H1 (cell line): Measurements from ENCODE around the gene SERGEF. TPM values are rescaled to one million over a fixed set of nuclear protein-coding genes. Genes with fewer than 3 reads are reported as not detected.

Experiments used
- CTCF ChIA-PET: fragments of 300-600 bp; sonication (Branson Sonifier 250); formaldehyde crosslinking; loops from one replicate; lab custom pipeline; 2021; ENCODE audit not compliant: partially characterized antibody; lab: Charles Lee
- POLR2A ChIA-PET: fragments of 300-600 bp; sonication (Branson Sonifier 250); formaldehyde crosslinking; loops from one replicate; lab custom pipeline; 2021; ENCODE audit warnings: inconsistent platforms; ENCODE audit not compliant: partially characterized antibody; lab: Charles Lee
- DNase-seq, 2 experiments: peaks; one replicate each; pipeline versions ENCODE4 v3.0.0 to v3.0.0-alpha.2; 2010 to 2022; ENCODE audit warnings: low spot score in 2 of 2, low read depth in 1 of 2, mixed read lengths in 1 of 2
- FAIRE-seq: peaks from 2 replicates; lab custom pipeline; 2011; peaks lifted over from hg19 to GRCh38; lab: Jason Lieb, UNC
- H2AFZ ChIP-seq: 2 replicates; pipeline ENCODE4 v1.8.1; 2012; ENCODE audit warnings: low read length, inconsistent platforms
- H2AK5ac ChIP-seq: 2 replicates; pipeline ENCODE4 v1.6.1; 2013; ENCODE audit warnings: low read depth, low read length
- H2BK120ac ChIP-seq: replicated peaks from 2 replicates; pipeline ENCODE3; 2013; ENCODE audit warnings: low read depth, low read length, inconsistent platforms
- H2BK12ac ChIP-seq: 2 replicates; pipeline ENCODE4 v1.6.1; 2013; ENCODE audit warnings: low read depth, low read length
- H2BK15ac ChIP-seq: 2 replicates; pipeline ENCODE4 v1.6.1; 2013; ENCODE audit warnings: low read length
- H2BK20ac ChIP-seq: 2 replicates; pipeline ENCODE4 v1.6.1; 2013; ENCODE audit warnings: low read length
- H2BK5ac ChIP-seq: 2 replicates; pipeline ENCODE4 v1.6.1; 2013; ENCODE audit warnings: low read depth, low read length
- H3K14ac ChIP-seq: 2 replicates; pipeline ENCODE4 v1.6.1; 2013; ENCODE audit warnings: inconsistent platforms; ENCODE audit not compliant: insufficient read length
- H3K18ac ChIP-seq: 2 replicates; pipeline ENCODE4 v1.6.1; 2013; ENCODE audit warnings: low read length; ENCODE audit errors: extremely low read depth
- H3K23ac ChIP-seq: 2 replicates; pipeline ENCODE4 v1.6.1; 2013; ENCODE audit warnings: inconsistent platforms; ENCODE audit not compliant: insufficient read length
- H3K23me2 ChIP-seq: 2 replicates; pipeline ENCODE4 v1.6.1; 2013; ENCODE audit warnings: low read depth, low read length
- H3K27ac ChIP-seq: 2 replicates; pipeline ENCODE4 v1.6.1; 2011; ENCODE audit warnings: low read depth, low read length, inconsistent platforms
- H3K27me3 ChIP-seq, 4 experiments: replicated peaks in 1 of 4; 1 replicate in 1 of 4; 2 replicates in 3 of 4; pipeline versions ENCODE4 v1.6.1 to v1.8.1; 2011 to 2013; ENCODE audit warnings: low read length in 3 of 4, mild to moderate bottlenecking in 3 of 4, inconsistent platforms in 2 of 4, mixed read lengths in 2 of 4, moderate library complexity in 1 of 4; ENCODE audit not compliant: control insufficient read depth in 3 of 4, insufficient read depth in 3 of 4; ENCODE audit errors: extremely low read depth in 1 of 4
- H3K36me3 ChIP-seq, 4 experiments: 2 replicates each; pipeline versions ENCODE4 v1.6.1 to v1.8.1; 2011 to 2013; ENCODE audit warnings: mild to moderate bottlenecking in 4 of 4, low read length in 3 of 4, moderate library complexity in 2 of 4, control low read depth in 1 of 4, inconsistent platforms in 1 of 4; ENCODE audit not compliant: insufficient read depth in 4 of 4, control insufficient read depth in 2 of 4
- H3K4ac ChIP-seq: replicated peaks from 2 replicates; pipeline ENCODE3; 2013; ENCODE audit warnings: low read length, low read depth, mixed read lengths, inconsistent platforms; ENCODE audit not compliant: insufficient read length
- H3K4me1 ChIP-seq, 4 experiments: replicated peaks in 1 of 4; 1 replicate in 1 of 4; 2 replicates in 3 of 4; pipeline versions ENCODE4 v1.6.1 to v1.8.1; 2011 to 2013; ENCODE audit warnings: low read length in 3 of 4, inconsistent platforms in 2 of 4, mixed read lengths in 1 of 4; ENCODE audit not compliant: insufficient read depth in 4 of 4, control insufficient read depth in 3 of 4
- H3K4me2 ChIP-seq, 2 experiments: 2 replicates each; pipeline versions ENCODE4 v1.6.1 to v1.8.1; 2011 to 2013; ENCODE audit warnings: low read depth in 2 of 2, low read length in 2 of 2, control low read depth in 1 of 2, inconsistent platforms in 1 of 2, mild to moderate bottlenecking in 1 of 2; ENCODE audit not compliant: insufficient read depth in 1 of 2
- H3K4me3 ChIP-seq, 4 experiments: fragments of 200-600, 300-600 bp in 1 of 4; sonication (generic), shearing (Covaris generic), sonication (Bioruptor Twin) in 1 of 4; 2 replicates each; pipeline versions ENCODE4 v1.5.1 to v1.8.1; 2011 to 2016; ENCODE audit warnings: low read length in 4 of 4, low read depth in 3 of 4, control low read depth in 2 of 4, inconsistent platforms in 2 of 4, mild to moderate bottlenecking in 2 of 4, mixed read lengths in 1 of 4, moderate library complexity in 1 of 4; ENCODE audit not compliant: insufficient read depth in 2 of 4; ENCODE audit errors: extremely low read depth in 1 of 4
- H3K56ac ChIP-seq: replicated peaks from 2 replicates; pipeline ENCODE3; 2013; ENCODE audit warnings: low read depth, mild to moderate bottlenecking, mixed read lengths, low read length, inconsistent platforms; ENCODE audit not compliant: insufficient read length
- H3K79me1 ChIP-seq: 2 replicates; pipeline ENCODE4 v1.6.1; 2013; ENCODE audit warnings: low read depth, low read length, control low read depth
- H3K79me2 ChIP-seq, 2 experiments: 2 replicates each; pipeline versions ENCODE4 v1.6.1 to v1.8.1; 2012 to 2013; ENCODE audit warnings: low read length in 2 of 2, mild to moderate bottlenecking in 2 of 2, inconsistent platforms in 1 of 2; ENCODE audit not compliant: insufficient read depth in 2 of 2, control insufficient read depth in 1 of 2
- H3K9ac ChIP-seq, 4 experiments: replicated peaks in 1 of 4; 1 replicate in 1 of 4; 2 replicates in 3 of 4; pipeline versions ENCODE4 v1.6.1 to v1.8.1; 2011 to 2013; ENCODE audit warnings: low read depth in 3 of 4, low read length in 3 of 4, control low read depth in 2 of 4, mild to moderate bottlenecking in 2 of 4, moderate library complexity in 2 of 4, inconsistent platforms in 1 of 4; ENCODE audit errors: extremely low read depth in 1 of 4
- H3K9me3 ChIP-seq, 2 experiments: 2 replicates each; pipeline versions ENCODE4 v1.6.1 to v1.8.1; 2012 to 2013; ENCODE audit warnings: mild to moderate bottlenecking in 2 of 2, moderate library complexity in 2 of 2, control low read depth in 1 of 2, inconsistent platforms in 1 of 2, low read depth in 1 of 2, low read length in 1 of 2, mixed read lengths in 1 of 2; ENCODE audit not compliant: insufficient read depth in 2 of 2
- H4K20me1 ChIP-seq, 2 experiments: replicated peaks in 1 of 2; 2 replicates each; pipeline versions ENCODE3 to v1.8.1; 2011 to 2013; ENCODE audit warnings: inconsistent platforms in 2 of 2, low read length in 2 of 2, mild to moderate bottlenecking in 1 of 2; ENCODE audit not compliant: insufficient read depth in 2 of 2, control insufficient read depth in 1 of 2
- H4K5ac ChIP-seq: 2 replicates; pipeline ENCODE4 v1.6.1; 2013; ENCODE audit warnings: low read length, low read depth, mixed read lengths, inconsistent platforms; ENCODE audit not compliant: insufficient read length
- H4K8ac ChIP-seq: 2 replicates; pipeline ENCODE4 v1.8.0; 2013; ENCODE audit warnings: mild to moderate bottlenecking, moderate library complexity, low read length, inconsistent platforms; ENCODE audit not compliant: insufficient read depth; ENCODE audit errors: extremely low read depth
- H4K91ac ChIP-seq: replicated peaks from 2 replicates; pipeline ENCODE3; 2013; ENCODE audit warnings: low read length, mixed read lengths, inconsistent platforms; ENCODE audit not compliant: insufficient read length
- JUND ChIP-seq: IDR thresholded peaks from 2 replicates; pipeline ENCODE4 v1.6.1; 2011; ENCODE audit warnings: mild to moderate bottlenecking, improper control_type of control experiment, low read length
- KDM1A ChIP-seq: fragments of 200-600, 300-600 bp; sonication (generic); IDR thresholded peaks from 2 replicates; pipeline ENCODE4 v1.7.1; 2016; ENCODE audit warnings: mild to moderate bottlenecking, low read length, borderline replicate concordance
- NRF1 ChIP-seq: IDR thresholded peaks from 2 replicates; pipeline ENCODE4 v1.6.1; 2011; ENCODE audit warnings: mild to moderate bottlenecking, low read depth, low read length, improper control_type of control experiment
- POLR2AphosphoS5 ChIP-seq: IDR thresholded peaks from 2 replicates; pipeline ENCODE4 v1.6.1; 2011; ENCODE audit warnings: low read depth, low read length
- SUZ12 ChIP-seq: fragments of 200-600 bp; sonication (generic); IDR thresholded peaks from 2 replicates; pipeline ENCODE4 v1.6.1; 2012; ENCODE audit warnings: mild to moderate bottlenecking, inconsistent platforms, low read length, moderate library complexity, mixed read lengths
- WGBS, 2 experiments: shearing (Covaris generic) in 1 of 2; methylation state at CpG; one replicate each; pipeline versions ENCODE4 v1.1.6 to v1.1.7; 2013 to 2015; ENCODE audit warnings: low lambda C conversion rate in 2 of 2, mixed read lengths in 2 of 2, inconsistent platforms in 1 of 2, low coverage in 1 of 2, missing lambda C conversion rate in 1 of 2; ENCODE audit not compliant: insufficient replicate concordance in 2 of 2, insufficient coverage in 1 of 2, insufficient read length in 1 of 2; ENCODE audit errors: extremely low coverage in 1 of 2, missing lambda C conversion rate in 1 of 2; 5-methylcytosine and 5-hydroxymethylcytosine counted together
- polyA plus RNA-seq, 7 experiments: library from polyadenylated mRNA; depleted of rRNA in 3 of 7; stranded (reverse) in 5 of 7; unstranded in 2 of 7; fragments of >200 nt in 5 of 7; fragments of 200-250 nt in 2 of 7; gene quantifications; 1 replicate in 5 of 7; 2 replicates in 1 of 7; 4 replicates in 1 of 7; pipeline versions ENCODE4 v1.2.1 to v1.2.3, GENCODE V29; 2011 to 2013; ENCODE audit warnings: missing spikeins in 2 of 7, mixed read lengths in 2 of 7
- total RNA-seq: library from RNA; stranded (reverse); fragmentation: NEBNext Ultra II Directional; extraction: Animal tissue kit (Norgen Biotek cat#: 25700); gene quantifications from 2 replicates; pipeline ENCODE4 v1.2.1, GENCODE V29; 2021

SERGEF gene
- total and polyA plus RNA-seq, 2 of the 8 experiments (the other 6 are each of a cell fraction or from before 2014, with no cell fraction given), result 16.6 to 28.8 TPM

DNA sequence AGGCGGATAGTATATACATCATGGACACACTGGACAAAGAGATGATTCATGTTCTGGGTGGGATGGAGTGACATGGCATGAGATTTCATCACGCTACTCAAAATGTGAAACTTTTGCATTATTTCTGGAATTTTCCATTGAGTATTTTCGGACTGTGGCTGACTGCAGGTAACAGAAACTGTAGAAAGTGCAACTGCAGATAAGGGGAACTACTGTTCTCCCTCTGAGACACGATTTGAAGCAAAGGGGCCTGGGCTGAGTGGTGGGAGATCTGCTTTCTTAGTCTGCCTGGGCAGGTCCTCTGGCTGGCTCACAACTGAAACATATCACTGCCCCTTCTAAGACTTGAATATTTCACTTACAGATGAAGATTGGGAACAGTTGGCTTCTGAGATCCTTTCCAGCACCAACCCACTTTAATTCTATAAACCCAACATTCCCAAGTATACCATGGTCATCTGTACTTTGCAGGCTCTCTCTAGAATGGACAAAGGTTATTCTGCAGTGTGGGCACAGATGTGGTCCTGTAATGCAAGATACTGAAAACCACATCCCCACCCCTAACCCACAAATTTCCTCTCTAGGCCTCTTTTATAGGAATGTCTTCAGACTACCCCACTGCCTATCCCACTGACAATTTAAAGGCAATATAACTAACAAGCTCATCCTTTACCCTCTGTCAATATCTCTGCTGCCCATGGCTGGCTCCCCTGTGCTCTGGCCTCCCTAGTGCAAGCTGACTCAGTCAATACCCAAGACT lies 157.1 kb downstream of the SERGEF start:
- no peaks in the 10 kb centered on the region for H3K27me3 ChIP-seq
- H4K8ac ChIP-seq, result no peak overlapping the region
- no peaks in the 10 kb centered on the region for H3K23me2 ChIP-seq
- no peak overlapping the region for H3K18ac ChIP-seq
- H2AK5ac ChIP-seq, result no peak overlapping the region
- no peaks in the 10 kb centered on the region for H3K36me3 ChIP-seq
- no peak overlapping the region for H2BK12ac ChIP-seq
- H4K5ac ChIP-seq, result no peak overlapping the region
- no peak overlapping the region for H2BK5ac ChIP-seq
- H3K4me1 ChIP-seq, result no peaks in the 10 kb centered on the region
- no peak overlapping the region for H3K27ac ChIP-seq
- H3K4ac ChIP-seq, result no peak overlapping the region
- peaks cover 0 to 4% of the 10 kb centered on the region in 2 experiments for H4K20me1 ChIP-seq
- no peak overlapping the region for H3K56ac ChIP-seq
- ChIA-PET CTCF (interaction anchor here (1.0 to 2.5 kb wide), 3 partner anchors 9 to 34 kb away, joined by 3 to 25 read pairs (median 13); no protein-coding TSS in a partner anchor), POLR2A (no interaction called here)
- no peak overlapping the region for H2AFZ ChIP-seq
- no peak overlapping the region for H3K4me2 ChIP-seq
- no peak overlapping the region for H2BK20ac ChIP-seq
- H2BK120ac ChIP-seq, result no peak overlapping the region
- H3K4me3 ChIP-seq, result no peak overlapping the region
- no peaks in the 10 kb centered on the region for H3K9me3 ChIP-seq
- H3K79me2 ChIP-seq, result no peaks in the 10 kb centered on the region
- no peak overlapping the region for H3K9ac ChIP-seq
- H3K23ac ChIP-seq, result no peak overlapping the region
- 86% methylated on average over 4 of the region's 4 CpGs; no CpG with 5 or more reads in 1 of the 2 experiments for WGBS, 2 experiments
- H3K79me1 ChIP-seq, result no peaks in the 10 kb centered on the region
- no peak overlapping the region for H4K91ac ChIP-seq
- no peak for FAIRE-seq
- DNase-seq, result no peak
- H3K14ac ChIP-seq, result no peak overlapping the region
- H2BK15ac ChIP-seq, result no peak overlapping the region
- no peak for TF ChIP-seq SUZ12
- TF ChIP-seq JUND, result no peak
- TF ChIP-seq POLR2AphosphoS5, result no peak
- TF ChIP-seq KDM1A, result no peak
- TF ChIP-seq NRF1, result no peak
